HG03342 (cell line): ENCODE data around the gene ZNF318.
"Not testable (repeated sequence)": the region's sequence is repeated elsewhere in the genome, so short reads cannot be mapped to it uniquely, and the experiment has no call there.

ENCODE experiments used
- ATAC-seq: cut with Tn5 transposase; IDR thresholded peaks from one replicate; pipeline ENCODE4 v1.9.1; 2021; ENCODE audit warnings: mild to moderate bottlenecking, moderate library complexity; ENCODE audit not compliant: unreplicated experiment

Gene ZNF318

GRCh38 chr6:43369174-43370002 is at the start of gene ZNF318:
Gene ZNF318, minus strand, starts transcription at chr6:43369647. Its CDS starts 282 bp downstream, at chr6:43369365.
- peak; percentile 79 for ATAC-seq

GRCh38 chr6:43416935-43417334 is 47.5 kb upstream of the ZNF318 start:
- ATAC-seq, result no peak

- ATAC-seq, result not testable (repeated sequence)
Observed at GRCh38 chr6:43415275-43415674, 45.8 kb upstream of the ZNF318 start.

- ATAC-seq, result no peak
Observed at GRCh38 chr6:43413002-43413401, 43.6 kb upstream of the ZNF318 start.

GRCh38 chr6:43412541-43412940 is 43.1 kb upstream of the ZNF318 start:
- ATAC-seq, result no peak

- not testable (repeated sequence) for ATAC-seq
Observed at GRCh38 chr6:43410776-43411175, 41.3 kb upstream of the ZNF318 start.

GRCh38 chr6:43408259-43408658 is 38.8 kb upstream of the ZNF318 start:
- ATAC-seq, result no peak

GRCh38 chr6:43407296-43407695 is 37.8 kb upstream of the ZNF318 start:
- ATAC-seq, result no peak

- no peak for ATAC-seq
Observed at GRCh38 chr6:43405354-43405753, 35.9 kb upstream of the ZNF318 start.

- ATAC-seq, result no peak
Observed at GRCh38 chr6:43402820-43403219, 33.4 kb upstream of the ZNF318 start.

- ATAC-seq, result no peak
Observed at GRCh38 chr6:43401730-43402129, 32.3 kb upstream of the ZNF318 start.

- ATAC-seq, result no peak
Observed at GRCh38 chr6:43399932-43400487, 30.6 kb upstream of the ZNF318 start.

- no peak for ATAC-seq
Observed at GRCh38 chr6:43396408-43397149, 27.1 kb upstream of the ZNF318 start.

- ATAC-seq, result no peak
Observed at GRCh38 chr6:43395776-43396175, 26.3 kb upstream of the ZNF318 start.

- ATAC-seq, result no peak
Observed at GRCh38 chr6:43394982-43395381, 25.5 kb upstream of the ZNF318 start.

GRCh38 chr6:43393602-43394001 is 24.2 kb upstream of the ZNF318 start:
- no peak for ATAC-seq

- ATAC-seq, result not testable (repeated sequence)
Observed at GRCh38 chr6:43393133-43393532, 23.7 kb upstream of the ZNF318 start.

- ATAC-seq, result no peak
Observed at GRCh38 chr6:43391440-43392031, 22.1 kb upstream of the ZNF318 start.

GRCh38 chr6:43390753-43391439 is 21.4 kb upstream of the ZNF318 start:
- not testable (repeated sequence) for ATAC-seq

GRCh38 chr6:43389730-43390295 is 20.4 kb upstream of the ZNF318 start:
- ATAC-seq, result no peak
